ENCODE measurements around the gene NFATC2. TPM values are rescaled to one million over a fixed set of nuclear protein-coding genes. Genes with fewer than 3 reads are reported as not detected.
A peak's percentile ranks its signal among the peaks of the same experiment; 100 is the strongest.
"Not testable (repeated sequence)": the region's sequence is repeated elsewhere in the genome, so short reads cannot be mapped to it uniquely, and the experiment has no call there.

Gene NFATC2
- total and polyA plus RNA-seq, 12 donors: 0.61 to 7.7 (median 4.0) TPM

DNA sequence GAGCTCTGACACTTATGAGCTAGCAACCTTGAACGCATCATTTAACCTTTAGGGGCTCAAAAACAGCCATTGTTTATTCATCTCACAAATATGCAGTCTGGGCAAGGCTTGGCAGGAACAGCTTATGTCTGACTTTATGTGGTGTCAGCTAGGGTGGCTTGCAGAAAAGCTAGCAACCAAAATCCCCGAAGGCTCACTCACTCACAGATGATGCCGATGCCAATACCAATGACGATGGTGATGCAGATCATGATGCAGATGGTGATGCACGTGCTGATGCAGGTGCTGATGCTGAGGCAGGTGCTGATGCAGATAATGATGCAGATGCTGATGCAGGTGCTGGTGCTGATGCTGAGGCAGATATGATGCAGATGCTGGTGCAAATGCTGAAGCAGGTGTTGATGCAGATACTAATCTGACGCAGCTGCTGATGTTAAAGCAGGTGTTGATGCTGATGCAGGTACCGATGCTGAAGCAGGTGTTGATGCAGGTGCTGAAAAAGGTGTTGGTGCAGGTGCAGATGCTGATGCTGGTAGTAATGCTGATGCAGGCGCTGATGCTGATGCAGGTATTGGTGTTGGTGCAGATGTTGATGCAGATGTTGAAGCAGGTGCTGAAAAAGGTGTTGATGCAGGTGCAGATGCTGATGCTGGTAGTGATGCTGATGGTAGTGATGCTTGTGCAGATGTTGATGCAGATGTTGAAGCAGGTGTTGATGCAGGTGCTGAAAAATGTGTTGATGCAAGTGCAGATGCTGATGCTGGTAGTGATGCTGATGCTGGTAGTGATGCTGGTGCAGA is 195.6 kb downstream of the NFATC2 start:
- no peaks in the 10 kb centered on the region for H3K9me3 ChIP-seq (replicated peaks in 1 of 3)
- no peak overlapping the region for H3K4me3 ChIP-seq
- no peaks in the 10 kb centered on the region for H3K4me1 ChIP-seq (replicated peaks in 1 of 2)
- H3K27ac ChIP-seq: no peak overlapping the region
- H3K36me3 ChIP-seq (replicated peaks in 1 of 2): no peaks in the 10 kb centered on the region
- no peaks in the 10 kb centered on the region for H3K27me3 ChIP-seq
- WGBS, 4 donors: 63 to 82% (median 76%) methylated on average over 8 of the region's 8 CpGs
- TF ChIP-seq POLR2A (IDR thresholded peaks at IDR 0.05) (no peak), CTCF (IDR thresholded peaks at IDR 0.05) (no peak)
- DNase-seq: peak in 1 of 7 donors; percentile 14
- intact Hi-C loops (cut with DNase I): no loop called here

DNA sequence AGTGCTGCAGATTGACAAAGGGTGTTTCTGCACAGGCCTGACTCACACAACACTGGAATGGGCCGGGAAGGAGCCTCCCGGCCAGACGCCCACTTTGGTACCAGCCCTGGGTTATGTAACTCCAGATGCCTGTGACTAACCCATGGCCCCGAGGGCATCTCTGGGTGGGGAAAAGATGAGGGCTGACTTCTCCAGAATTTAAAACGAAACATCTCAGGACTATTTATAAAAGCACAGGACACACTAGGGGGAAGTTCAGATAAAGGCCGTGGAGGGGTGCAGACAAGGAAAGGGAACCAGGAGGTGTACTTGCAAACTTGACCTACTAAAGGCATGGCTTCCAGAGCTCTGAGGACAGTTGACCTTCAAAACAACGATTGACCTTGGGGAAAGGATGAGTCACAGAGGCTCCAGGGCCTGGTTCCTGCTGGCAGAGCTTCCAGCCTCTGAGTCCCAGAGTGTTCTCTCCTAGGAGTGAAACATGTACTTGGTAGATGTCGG is 196.9 kb downstream of the NFATC2 start:
- peak overlapping the region in 1 of 5 donors; percentile 31 for H3K27ac ChIP-seq
- no peaks in the 10 kb centered on the region for H3K27me3 ChIP-seq
- TF ChIP-seq POLR2A (IDR thresholded peaks at IDR 0.05): no peak
- no peak for TF ChIP-seq CTCF (IDR thresholded peaks at IDR 0.05)
- peak in 6 of 7 donors; percentile 24 to 47 (median 36) for DNase-seq
- H3K4me1 ChIP-seq (replicated peaks in 1 of 2): no peaks in the 10 kb centered on the region
- no peaks in the 10 kb centered on the region for H3K9me3 ChIP-seq (replicated peaks in 1 of 3)
- H3K36me3 ChIP-seq (replicated peaks in 1 of 2): no peaks in the 10 kb centered on the region
- intact Hi-C loops (cut with DNase I): no loop called here
- no peak overlapping the region for H3K4me3 ChIP-seq
- WGBS, 4 donors: 19 to 27% (median 23%) methylated on average over 8 of the region's 8 CpGs

DNA sequence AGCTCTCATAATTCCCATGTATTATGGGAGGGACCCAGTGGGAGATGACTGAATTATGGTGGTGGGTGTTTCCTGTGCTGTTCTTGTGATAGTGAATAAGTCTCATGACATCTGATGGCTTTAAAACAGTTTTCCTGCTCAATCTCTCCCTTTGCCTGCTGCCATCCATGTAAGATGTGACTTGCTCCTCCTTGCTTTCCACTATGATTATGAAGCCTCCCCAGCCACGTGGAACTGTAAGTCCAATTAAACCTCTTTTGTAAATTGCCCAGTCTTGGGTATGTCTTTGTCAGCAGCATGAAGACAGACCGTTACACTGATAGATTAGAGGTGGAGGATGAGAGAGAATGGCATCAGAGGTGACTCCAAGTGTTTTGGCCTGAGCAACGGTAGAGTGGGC is 198.7 kb downstream of the NFATC2 start:
- H3K9me3 ChIP-seq (replicated peaks in 1 of 3); H3K36me3 ChIP-seq (replicated peaks in 1 of 2); H3K27ac ChIP-seq; H3K4me3 ChIP-seq; intact Hi-C loops (cut with DNase I); DNase-seq; H3K27me3 ChIP-seq; H3K4me1 ChIP-seq (replicated peaks in 1 of 2): not testable (repeated sequence)
- WGBS, 4 donors: 62 to 79% (median 74%) methylated on average over 3 of the region's 3 CpGs

DNA sequence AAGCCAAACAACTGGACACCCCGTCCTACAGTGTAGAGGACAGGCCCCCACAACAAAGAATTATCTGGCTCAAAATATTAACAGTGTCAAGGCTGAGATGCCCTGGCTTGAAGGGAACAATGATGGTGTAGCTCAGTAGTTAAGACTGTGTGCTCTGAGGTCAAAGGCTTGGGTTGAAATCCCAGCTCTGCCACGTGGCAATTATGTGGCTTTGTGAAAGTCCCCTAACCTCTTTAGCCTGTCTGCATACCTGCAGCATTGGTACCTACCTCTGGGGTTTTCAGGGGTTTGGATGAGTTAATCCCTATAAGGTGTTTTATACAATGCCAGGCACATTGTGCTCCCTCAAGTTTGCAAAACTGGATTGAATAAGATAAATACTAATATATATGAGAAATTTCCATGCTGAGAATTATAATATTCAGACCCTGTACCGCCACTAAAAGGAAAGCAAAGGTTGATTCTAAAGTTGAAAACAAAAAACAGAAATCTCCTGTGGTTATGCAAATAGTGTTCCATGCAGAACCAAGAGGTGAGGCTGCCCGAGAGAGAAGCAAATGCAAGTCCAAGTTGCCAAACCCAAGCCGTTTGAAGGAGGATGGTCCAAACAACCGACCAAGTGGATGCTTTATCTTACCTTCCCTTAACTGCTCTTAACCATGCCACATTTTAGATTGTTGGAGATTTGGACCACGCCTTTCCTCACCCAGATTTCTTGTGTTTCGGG is 199.8 kb downstream of the NFATC2 start:
- no peak overlapping the region for H3K27ac ChIP-seq
- no peaks in the 10 kb centered on the region for H3K9me3 ChIP-seq (replicated peaks in 1 of 3)
- WGBS, 4 donors: 78 to 83% (median 80%) methylated on average over 8 of the region's 8 CpGs
- intact Hi-C loops (cut with DNase I): no loop called here
- no peaks in the 10 kb centered on the region for H3K36me3 ChIP-seq (replicated peaks in 1 of 2)
- DNase-seq: no peak
- no peaks in the 10 kb centered on the region for H3K4me1 ChIP-seq (replicated peaks in 1 of 2)
- TF ChIP-seq POLR2A (IDR thresholded peaks at IDR 0.05): no peak
- no peak for TF ChIP-seq CTCF (IDR thresholded peaks at IDR 0.05)
- no peaks in the 10 kb centered on the region for H3K27me3 ChIP-seq
- H3K4me3 ChIP-seq: no peak overlapping the region
